ENCODE results near the gene LASP1NB.

The LASP1NB gene

DNA sequence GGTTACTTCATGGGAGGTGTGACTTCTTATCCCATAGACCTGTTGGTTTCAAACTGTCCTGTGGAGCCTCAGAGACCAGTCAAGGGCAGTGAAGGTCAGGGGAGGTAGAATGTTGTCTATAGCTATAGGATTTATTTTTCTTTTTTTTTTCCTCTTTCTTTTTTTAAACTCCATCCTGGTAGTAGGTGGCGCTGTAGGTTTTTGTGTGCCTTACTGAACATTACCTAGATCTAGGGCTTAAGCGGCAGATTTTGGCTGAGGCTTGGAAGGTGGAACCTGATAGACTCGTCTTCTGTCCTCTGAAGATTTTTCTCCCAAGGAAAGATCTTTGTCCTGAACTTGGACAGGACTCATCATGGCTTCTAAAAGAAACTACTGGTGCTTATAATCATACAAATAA is 8.2 kb upstream of the LASP1NB start:
- DNase-seq (ENCODE audit: low read depth, low spot score), result no peak
- TF ChIP-seq, protein P1, sequence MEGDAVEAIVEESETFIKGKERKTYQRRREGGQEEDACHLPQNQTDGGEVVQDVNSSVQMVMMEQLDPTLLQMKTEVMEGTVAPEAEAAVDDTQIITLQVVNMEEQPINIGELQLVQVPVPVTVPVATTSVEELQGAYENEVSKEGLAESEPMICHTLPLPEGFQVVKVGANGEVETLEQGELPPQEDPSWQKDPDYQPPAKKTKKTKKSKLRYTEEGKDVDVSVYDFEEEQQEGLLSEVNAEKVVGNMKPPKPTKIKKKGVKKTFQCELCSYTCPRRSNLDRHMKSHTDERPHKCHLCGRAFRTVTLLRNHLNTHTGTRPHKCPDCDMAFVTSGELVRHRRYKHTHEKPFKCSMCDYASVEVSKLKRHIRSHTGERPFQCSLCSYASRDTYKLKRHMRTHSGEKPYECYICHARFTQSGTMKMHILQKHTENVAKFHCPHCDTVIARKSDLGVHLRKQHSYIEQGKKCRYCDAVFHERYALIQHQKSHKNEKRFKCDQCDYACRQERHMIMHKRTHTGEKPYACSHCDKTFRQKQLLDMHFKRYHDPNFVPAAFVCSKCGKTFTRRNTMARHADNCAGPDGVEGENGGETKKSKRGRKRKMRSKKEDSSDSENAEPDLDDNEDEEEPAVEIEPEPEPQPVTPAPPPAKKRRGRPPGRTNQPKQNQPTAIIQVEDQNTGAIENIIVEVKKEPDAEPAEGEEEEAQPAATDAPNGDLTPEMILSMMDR (IDR thresholded peaks at IDR 0.05; ENCODE audit: insufficient read depth, low read length, missing control alignments), result no peak
- CTCF ChIA-PET, result interaction anchor here (1.0 to 1.4 kb wide), 2 partner anchors 15 to 236 kb away, joined by 3 to 4 read pairs; no protein-coding TSS in a partner anchor
- POLR2A ChIA-PET, result no interaction called here
- no peak overlapping the region for H3K4me3 ChIP-seq (ENCODE audit: low read depth, low read length)

DNA sequence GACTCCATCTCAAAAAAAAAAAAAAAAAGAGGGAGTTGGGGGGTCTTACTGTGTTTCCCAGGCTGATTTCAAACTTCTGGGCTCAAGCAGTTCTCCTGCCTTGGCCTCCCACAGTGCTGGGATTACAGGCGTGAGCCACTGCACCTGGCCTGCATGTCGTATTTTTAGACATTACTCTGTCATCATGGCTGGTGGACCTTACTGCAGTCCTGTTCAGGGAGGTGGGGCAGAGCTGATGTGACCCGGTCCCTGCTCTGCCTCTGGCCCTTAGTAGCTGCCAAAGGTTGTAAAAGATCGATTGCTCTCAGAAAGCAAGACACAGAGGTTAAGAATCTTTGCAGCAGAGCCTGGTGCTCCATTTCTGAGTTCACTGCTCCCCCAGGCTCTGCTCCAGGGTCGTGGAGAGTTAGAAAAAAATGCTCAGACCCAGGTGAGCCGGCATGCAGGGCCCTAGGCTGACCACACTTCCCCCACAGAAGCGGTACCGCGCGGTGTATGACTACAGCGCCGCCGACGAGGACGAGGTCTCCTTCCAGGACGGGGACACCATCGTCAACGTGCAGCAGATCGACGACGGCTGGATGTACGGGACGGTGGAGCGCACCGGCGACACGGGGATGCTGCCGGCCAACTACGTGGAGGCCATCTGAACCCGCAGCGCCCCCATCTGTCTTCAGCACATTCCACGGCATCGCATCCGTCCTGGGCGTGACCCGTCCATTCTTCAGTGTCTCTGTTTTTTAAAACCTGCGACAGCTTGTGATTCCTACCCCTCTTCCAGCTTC is 7.1 kb upstream of the LASP1NB start:
- no peak overlapping the region for H3K4me3 ChIP-seq (ENCODE audit: low read depth, low read length)
- no peak for DNase-seq (ENCODE audit: low read depth, low spot score)
- TF ChIP-seq, protein P1 (IDR thresholded peaks at IDR 0.05; ENCODE audit: insufficient read depth, low read length, missing control alignments), result no peak
- ChIA-PET POLR2A (no interaction called here), CTCF (interaction anchor here (0.6 to 0.8 kb wide), 3 partner anchors 11 to 235 kb away, joined by 3 read pairs; no protein-coding TSS in a partner anchor)

DNA sequence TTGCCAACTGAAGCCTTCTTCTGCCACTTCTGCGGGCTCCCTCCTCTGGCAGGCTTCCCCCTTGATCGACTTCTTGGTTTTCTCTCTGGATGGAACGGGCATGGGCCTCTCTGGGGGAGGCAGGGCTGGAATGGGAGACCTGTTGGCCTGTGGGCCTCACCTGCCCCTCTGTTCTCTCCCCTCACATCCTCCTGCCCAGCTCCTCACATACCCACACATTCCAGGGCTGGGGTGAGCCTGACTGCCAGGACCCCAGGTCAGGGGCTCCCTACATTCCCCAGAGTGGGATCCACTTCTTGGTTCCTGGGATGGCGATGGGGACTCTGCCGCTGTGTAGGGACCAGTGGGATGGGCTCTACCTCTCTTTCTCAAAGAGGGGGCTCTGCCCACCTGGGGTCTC is 6.5 kb upstream of the LASP1NB start:
- TF ChIP-seq, protein P1 (IDR thresholded peaks at IDR 0.05; ENCODE audit: insufficient read depth, low read length, missing control alignments), result no peak
- ChIA-PET CTCF (interaction anchor here (0.6 to 0.8 kb wide), 3 partner anchors 12 to 235 kb away, joined by 3 read pairs; no protein-coding TSS in a partner anchor), POLR2A (no interaction called here)
- no peak for DNase-seq (ENCODE audit: low read depth, low spot score)
- no peak overlapping the region for H3K4me3 ChIP-seq (ENCODE audit: low read depth, low read length)

DNA sequence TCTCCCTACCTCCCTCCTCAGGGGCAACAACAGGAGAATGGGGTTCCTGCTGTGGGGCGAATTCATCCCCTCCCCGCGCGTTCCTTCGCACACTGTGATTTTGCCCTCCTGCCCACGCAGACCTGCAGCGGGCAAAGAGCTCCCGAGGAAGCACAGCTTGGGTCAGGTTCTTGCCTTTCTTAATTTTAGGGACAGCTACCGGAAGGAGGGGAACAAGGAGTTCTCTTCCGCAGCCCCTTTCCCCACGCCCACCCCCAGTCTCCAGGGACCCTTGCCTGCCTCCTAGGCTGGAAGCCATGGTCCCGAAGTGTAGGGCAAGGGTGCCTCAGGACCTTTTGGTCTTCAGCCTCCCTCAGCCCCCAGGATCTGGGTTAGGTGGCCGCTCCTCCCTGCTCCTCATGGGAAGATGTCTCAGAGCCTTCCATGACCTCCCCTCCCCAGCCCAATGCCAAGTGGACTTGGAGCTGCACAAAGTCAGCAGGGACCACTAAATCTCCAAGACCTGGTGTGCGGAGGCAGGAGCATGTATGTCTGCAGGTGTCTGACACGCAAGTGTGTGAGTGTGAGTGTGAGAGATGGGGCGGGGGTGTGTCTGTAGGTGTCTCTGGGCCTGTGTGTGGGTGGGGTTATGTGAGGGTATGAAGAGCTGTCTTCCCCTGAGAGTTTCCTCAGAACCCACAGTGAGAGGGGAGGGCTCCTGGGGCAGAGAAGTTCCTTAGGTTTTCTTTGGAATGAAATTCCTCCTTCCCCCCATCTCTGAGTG is 5.9 kb upstream of the LASP1NB start:
- ChIA-PET POLR2A (no interaction called here), CTCF (interaction anchor here (0.7 to 1.0 kb wide), 2 partner anchors 12 to 234 kb away, joined by 3 read pairs; no protein-coding TSS in a partner anchor)
- no peak for DNase-seq (ENCODE audit: low read depth, low spot score)
- H3K4me3 ChIP-seq (ENCODE audit: low read depth, low read length), result no peak overlapping the region
- TF ChIP-seq, protein P1 (IDR thresholded peaks at IDR 0.05; ENCODE audit: insufficient read depth, low read length, missing control alignments), result no peak

DNA sequence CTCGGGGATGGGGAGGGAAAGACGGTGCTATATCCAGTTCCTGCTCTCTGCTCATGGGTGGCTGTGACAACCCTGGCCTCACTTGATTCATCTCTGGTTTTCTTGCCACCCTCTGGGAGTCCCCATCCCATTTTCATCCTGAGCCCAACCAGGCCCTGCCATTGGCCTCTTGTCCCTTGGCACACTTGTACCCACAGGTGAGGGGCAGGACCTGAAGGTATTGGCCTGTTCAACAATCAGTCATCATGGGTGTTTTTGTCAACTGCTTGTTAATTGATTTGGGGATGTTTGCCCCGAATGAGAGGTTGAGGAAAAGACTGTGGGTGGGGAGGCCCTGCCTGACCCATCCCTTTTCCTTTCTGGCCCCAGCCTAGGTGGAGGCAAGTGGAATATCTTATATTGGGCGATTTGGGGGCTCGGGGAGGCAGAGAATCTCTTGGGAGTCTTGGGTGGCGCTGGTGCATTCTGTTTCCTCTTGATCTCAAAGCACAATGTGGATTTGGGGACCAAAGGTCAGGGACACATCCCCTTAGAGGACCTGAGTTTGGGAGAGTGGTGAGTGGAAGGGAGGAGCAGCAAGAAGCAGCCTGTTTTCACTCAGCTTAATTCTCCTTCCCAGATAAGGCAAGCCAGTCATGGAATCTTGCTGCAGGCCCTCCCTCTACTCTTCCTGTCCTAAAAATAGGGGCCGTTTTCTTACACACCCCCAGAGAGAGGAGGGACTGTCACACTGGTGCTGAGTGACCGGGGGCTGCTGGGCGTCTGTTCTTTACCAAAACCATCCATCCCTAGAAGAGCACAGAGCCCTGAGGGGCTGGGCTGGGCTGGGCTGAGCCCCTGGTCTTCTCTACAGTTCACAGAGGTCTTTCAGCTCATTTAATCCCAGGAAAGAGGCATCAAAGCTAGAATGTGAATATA is 4.8 kb upstream of the LASP1NB start:
- ChIA-PET POLR2A (no interaction called here), CTCF (interaction anchor here (0.7 to 1.5 kb wide), 5 partner anchors 13 to 324 kb away, joined by 3 to 5 read pairs (median 3); no protein-coding TSS in a partner anchor)
- DNase-seq (ENCODE audit: low read depth, low spot score), result no peak
- TF ChIP-seq, protein P1 (IDR thresholded peaks at IDR 0.05; ENCODE audit: insufficient read depth, low read length, missing control alignments), result no peak
- H3K4me3 ChIP-seq (ENCODE audit: low read depth, low read length), result no peak overlapping the region

All from AG04449 (cell line).